Skeletal muscle tissue (tissue), 5 donors: ENCODE data around the gene GSX2. TPM values are rescaled to one million over a fixed set of nuclear protein-coding genes. Genes with fewer than 3 reads are reported as not detected.

Source experiments
- H3K27ac ChIP-seq: one replicate; pipeline ENCODE4 v1.7.0; 2013; ENCODE audit warnings: mild to moderate bottlenecking, low read depth, low read length, inconsistent platforms
- H3K27me3 ChIP-seq, 3 donors: one replicate each; pipeline ENCODE4 v1.7.0; 2013; ENCODE audit warnings: low read length in 3 of 3; ENCODE audit not compliant: control insufficient read depth in 3 of 3, insufficient read depth in 3 of 3
- H3K36me3 ChIP-seq, 3 donors: one replicate each; pipeline ENCODE4 v1.7.0; 2013; ENCODE audit warnings: low read length in 3 of 3; ENCODE audit not compliant: control insufficient read depth in 3 of 3, insufficient read depth in 3 of 3
- H3K4me1 ChIP-seq, 3 donors: one replicate each; pipeline ENCODE4 v1.7.0; 2013; ENCODE audit warnings: low read length in 3 of 3, mild to moderate bottlenecking in 3 of 3; ENCODE audit not compliant: control insufficient read depth in 3 of 3, insufficient read depth in 3 of 3
- H3K4me3 ChIP-seq, 3 donors: one replicate each; pipeline ENCODE4 v1.7.0; 2013; ENCODE audit warnings: low read length in 3 of 3
- H3K9ac ChIP-seq, 3 donors: one replicate each; pipeline ENCODE4 v1.7.0; 2013; ENCODE audit warnings: low read length in 3 of 3, mild to moderate bottlenecking in 3 of 3, moderate library complexity in 2 of 3, low read depth in 1 of 3
- H3K9me3 ChIP-seq, 3 donors: one replicate each; pipeline ENCODE4 v1.7.0; 2013; ENCODE audit warnings: low read length in 3 of 3; ENCODE audit not compliant: control insufficient read depth in 3 of 3
- small RNA-seq: library from RNA; depleted of rRNA; stranded (forward); fragments of <200 nt; gene quantifications from one replicate; pipeline ENCODE3, GENCODE V24; 2014
- total RNA-seq: library from RNA; depleted of rRNA; stranded (reverse); fragments of >200 nt; gene quantifications from one replicate; pipeline ENCODE4 v1.2.3, GENCODE V29; 2014
- donor health status: Osteomylitis.

GSX2 gene
- total RNA-seq, 1 donor from 2014 or later = not detected

DNA sequence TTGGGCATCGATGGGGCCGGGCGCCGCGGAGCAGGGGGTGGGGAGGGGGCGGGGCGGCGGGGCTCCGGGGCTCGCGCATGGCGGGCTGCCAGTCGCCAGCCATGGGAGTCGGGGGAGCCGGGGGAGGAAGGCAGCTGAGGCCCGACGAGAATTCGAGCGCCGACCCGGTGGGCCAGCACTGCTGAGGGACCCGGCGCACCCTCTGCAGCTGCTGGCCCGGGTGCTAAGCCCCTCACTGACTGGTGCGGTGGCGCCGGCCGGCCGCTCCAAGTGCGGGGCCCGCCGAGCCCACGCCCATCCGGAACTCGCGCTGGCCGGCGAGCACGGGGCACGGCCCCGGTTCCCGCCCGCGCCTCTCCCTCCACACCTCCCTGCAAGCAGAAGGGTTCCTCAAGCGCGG lies 49.4 kb downstream of the GSX2 start:
- no peak overlapping the region for H3K9ac ChIP-seq
- no peak overlapping the region for H3K27ac ChIP-seq
- H3K27me3 ChIP-seq = peaks cover 0 to 4% (median 0%) of the 10 kb centered on the region in 3 donors
- peaks cover 0 to 3% (median 0%) of the 10 kb centered on the region in 3 donors for H3K9me3 ChIP-seq
- no peak overlapping the region for H3K4me3 ChIP-seq
- H3K36me3 ChIP-seq = no peaks in the 10 kb centered on the region
- H3K4me1 ChIP-seq = no peaks in the 10 kb centered on the region

Small RNAs within 50 kb of the gene (small RNA-seq; reads per million reads assigned to genes)
- gene AC110792.1 = not detected

Other genes starting within 250 kb of the GSX2 start
- gene CHIC2, start 35.6 kb upstream of the GSX2 start, total RNA-seq = 24.5 TPM
- 118 TPM for gene PDGFRA, start 129.1 kb downstream of the GSX2 start, total RNA-seq